DND-41 (cell line): Measurements from ENCODE around the gene ZNF586.

Source experiments
- CTCF ChIP-seq: IDR thresholded peaks from 2 replicates; pipeline ENCODE4 v1.5.1; 2012; ENCODE audit warnings: borderline replicate concordance, low read length, moderate library complexity, mild to moderate bottlenecking; ENCODE audit not compliant: poor library complexity, severe bottlenecking; ENCODE audit errors: extremely low read depth
- EZH2 ChIP-seq: IDR thresholded peaks from 3 replicates; pipeline ENCODE4 v1.6.1; 2012; ENCODE audit warnings: borderline replicate concordance, low read depth, mild to moderate bottlenecking, moderate library complexity, low read length, inconsistent platforms; ENCODE audit not compliant: severe bottlenecking

GRCh38 chr19:57747472-57747807 lies 22.0 kb upstream of the ZNF586 start:
- TF ChIP-seq CTCF (no peak), EZH2 (no peak)
